Activated gamma-delta T cell (primary cell): Measurements from ENCODE around the gene SPATA32.
A peak's percentile ranks its signal among the peaks of the same experiment; 100 is the strongest.

Source experiments
- DNase-seq: peaks from one replicate; lab custom pipeline; 2025; lab: John Stamatoyannopoulos, UW

Gene SPATA32

GRCh38 chr17:45228763-45229539, 32.9 kb downstream of the SPATA32 start:
- peak; percentile 76 for DNase-seq

- DNase-seq = no peak
These were observed 33.8 kb downstream of the SPATA32 start for GRCh38 chr17:45227926-45228762.

- no peak for DNase-seq
These were observed 34.6 kb downstream of the SPATA32 start for GRCh38 chr17:45227101-45227925.

- no peak for DNase-seq
These were observed 35.3 kb downstream of the SPATA32 start for GRCh38 chr17:45226576-45226975.

GRCh38 chr17:45225964-45226530, 35.8 kb downstream of the SPATA32 start:
- DNase-seq = peak; percentile 77

- no peak for DNase-seq
These were observed 36.7 kb downstream of the SPATA32 start for GRCh38 chr17:45225051-45225700.

- DNase-seq = no peak
These were observed 37.2 kb downstream of the SPATA32 start for GRCh38 chr17:45224671-45225050.

- DNase-seq = no peak
These were observed 38.1 kb downstream of the SPATA32 start for GRCh38 chr17:45223539-45224528.

GRCh38 chr17:45222996-45223538, 38.8 kb downstream of the SPATA32 start:
- DNase-seq = no peak

- DNase-seq = no peak
These were observed 39.5 kb downstream of the SPATA32 start for GRCh38 chr17:45222289-45222995.

GRCh38 chr17:45222014-45222288, 39.9 kb downstream of the SPATA32 start:
- DNase-seq = peak; percentile 34

- DNase-seq = peak; percentile 68
These were observed 40.5 kb downstream of the SPATA32 start, which contains the start of gene FMNL1 for GRCh38 chr17:45221081-45222013. TSS of gene FMNL1 (plus strand) at chr17:45221885. CDS start at chr17:45222125, 240 bp downstream.

GRCh38 chr17:45220079-45220478, 41.8 kb downstream of the SPATA32 start:
- DNase-seq = no peak

- no peak for DNase-seq
These were observed 42.8 kb downstream of the SPATA32 start for GRCh38 chr17:45218895-45219661.
